Measurements from ENCODE around the gene BIRC2. TPM values are rescaled to one million over a fixed set of nuclear protein-coding genes. Genes with fewer than 3 reads are reported as not detected.
"Not testable (repeated sequence)": the region's sequence is repeated elsewhere in the genome, so short reads cannot be mapped to it uniquely, and the experiment has no call there.

Gene BIRC2
- total RNA-seq, 2 donors from 2014 or later = 41.4 to 47.0 TPM

DNA sequence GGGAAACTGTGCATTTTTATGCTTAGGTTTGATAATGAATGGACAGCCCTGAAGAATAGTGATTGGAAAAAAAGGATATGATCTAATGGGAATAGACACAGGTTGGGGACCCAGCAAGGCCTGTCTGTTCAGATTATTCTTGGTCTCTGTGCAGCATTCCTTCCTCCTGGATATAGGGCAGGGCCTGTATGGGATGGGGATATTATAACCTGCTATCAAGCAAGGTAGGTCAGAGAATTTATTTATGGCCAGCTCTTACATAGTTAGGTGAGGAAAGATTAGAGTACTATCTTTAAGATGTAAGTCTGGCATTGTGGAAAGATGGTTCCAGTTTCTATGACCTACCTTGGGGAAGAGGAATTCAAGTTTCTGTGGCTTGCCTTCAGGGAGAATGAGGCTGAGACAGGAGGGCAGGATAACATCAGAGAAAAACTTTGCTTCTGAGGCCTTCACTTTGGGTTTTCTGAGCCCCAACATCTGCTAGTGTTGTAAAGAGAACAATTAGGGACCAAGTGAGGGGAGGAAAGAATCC, 8.5 kb upstream of the BIRC2 start:
- Mint-ChIP-seq H3K36me3 (peaks cover 12% of the 10 kb centered on the region), H3K9me3 (no peaks in the 10 kb centered on the region), H3K4me1 (ENCODE audit: low read depth in 2 of 2) (peaks cover 5 to 10% of the 10 kb centered on the region in 2 donors), H3K4me3 (no peak overlapping the region), H3K27me3 (no peaks in the 10 kb centered on the region), H3K27ac (no peak overlapping the region)
- DNase-seq (ENCODE audit: low spot score) (no peak), ATAC-seq (no peak)

DNA sequence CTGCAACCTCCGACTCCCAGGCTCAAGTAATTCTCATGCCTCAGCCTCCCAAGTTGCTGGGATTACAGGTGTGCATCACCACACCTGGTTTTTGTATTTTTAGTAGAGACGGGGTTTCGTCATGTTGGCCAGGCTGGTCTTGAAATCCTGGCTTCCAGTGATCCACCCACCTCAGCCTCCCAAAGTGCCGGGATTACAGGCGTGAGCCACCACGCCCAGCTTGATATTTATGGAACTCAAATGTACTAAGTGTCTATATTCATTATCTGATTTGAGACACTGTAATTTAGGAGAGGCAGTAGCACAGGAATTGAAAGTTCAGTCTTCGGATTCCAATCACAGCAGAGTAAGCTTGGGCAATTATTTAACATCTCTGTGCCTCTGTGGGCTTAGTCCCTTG, 5.7 kb upstream of the BIRC2 start:
- H3K4me3 Mint-ChIP-seq; H3K27ac Mint-ChIP-seq; DNase-seq (ENCODE audit: low spot score); H3K27me3 Mint-ChIP-seq; ATAC-seq; H3K9me3 Mint-ChIP-seq; H3K36me3 Mint-ChIP-seq: not testable (repeated sequence)
- peaks cover 13 to 16% of the 10 kb centered on the region in 2 donors for H3K4me1 Mint-ChIP-seq (ENCODE audit: low read depth in 2 of 2)

DNA sequence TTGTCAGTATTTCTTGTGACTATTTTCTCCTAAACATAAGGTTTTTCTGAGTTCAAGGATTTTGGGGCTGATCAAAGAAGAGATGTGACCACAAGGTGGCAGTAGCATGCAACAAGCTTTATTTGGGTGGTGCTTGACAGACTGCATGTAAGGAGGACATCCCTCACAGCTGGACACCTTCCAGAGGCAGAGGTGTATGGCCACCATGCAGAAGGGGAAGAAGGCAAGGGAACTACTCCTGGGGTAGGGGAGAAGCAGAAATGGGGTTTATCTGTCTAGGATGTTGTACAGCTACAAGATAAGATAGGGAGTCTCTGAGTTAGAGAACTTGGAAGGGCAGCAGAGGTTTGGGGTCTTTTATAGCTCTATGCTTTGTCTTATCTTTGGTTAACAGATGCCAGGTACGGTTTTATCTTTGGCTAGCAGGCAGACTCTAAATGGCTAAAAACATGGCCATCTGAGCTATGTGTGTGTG, 5.1 kb upstream of the BIRC2 start:
- Mint-ChIP-seq H3K27ac (no peak overlapping the region), H3K36me3 (peaks cover 9% of the 10 kb centered on the region), H3K4me1 (ENCODE audit: low read depth in 2 of 2) (peaks cover 17 to 18% of the 10 kb centered on the region in 2 donors), H3K27me3 (no peaks in the 10 kb centered on the region), H3K4me3 (no peak overlapping the region), H3K9me3 (no peaks in the 10 kb centered on the region)
- DNase-seq (ENCODE audit: low spot score) = peak; percentile 74
- peak; percentile 59 to 73 for ATAC-seq

DNA sequence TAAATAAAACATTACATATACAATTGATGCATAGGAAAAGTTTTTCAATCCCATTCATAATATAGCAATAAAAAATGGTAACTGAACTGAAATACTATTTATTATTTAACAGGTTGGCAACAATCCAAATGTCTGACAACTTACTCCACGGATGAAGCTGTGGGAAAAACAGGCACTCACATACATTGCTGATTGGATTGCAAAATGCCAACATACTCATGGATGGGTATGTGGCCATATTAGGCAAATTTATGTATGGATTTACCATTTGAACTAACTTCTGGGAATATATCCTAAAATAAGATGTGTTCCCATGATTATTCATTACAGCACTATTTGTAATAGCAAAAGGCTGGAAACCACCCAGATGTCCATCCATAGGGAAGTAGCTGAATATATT, 3.2 kb upstream of the BIRC2 start:
- H3K27ac Mint-ChIP-seq = peak overlapping the region in 1 of 2 donors; percentile 13
- peaks cover 5% of the 10 kb centered on the region for H3K36me3 Mint-ChIP-seq
- H3K9me3 Mint-ChIP-seq = no peaks in the 10 kb centered on the region
- ATAC-seq (no peak), DNase-seq (ENCODE audit: low spot score) (no peak)
- no peaks in the 10 kb centered on the region for H3K27me3 Mint-ChIP-seq
- H3K4me3 Mint-ChIP-seq = no peak overlapping the region
- H3K4me1 Mint-ChIP-seq (ENCODE audit: low read depth in 2 of 2) = peaks cover 26 to 30% of the 10 kb centered on the region in 2 donors

DNA sequence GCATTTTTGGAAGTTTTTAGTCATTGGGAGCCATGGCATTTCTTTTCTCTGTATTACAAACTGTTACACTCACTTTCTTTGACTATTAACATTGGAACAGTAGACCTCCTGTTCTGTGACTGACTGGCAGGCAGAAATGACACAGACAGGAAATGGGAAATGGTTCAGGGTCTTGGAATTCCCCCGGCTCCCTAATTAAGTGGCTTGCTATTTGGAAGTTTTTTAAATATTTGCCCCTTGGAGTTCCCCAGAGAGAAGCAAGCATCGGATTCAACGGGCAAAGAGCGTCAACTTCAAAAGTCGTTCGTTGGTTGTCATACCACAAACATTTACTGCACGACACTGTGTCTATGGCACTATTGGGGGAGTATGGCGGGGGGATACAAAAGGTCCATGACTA, 1.1 kb upstream of the BIRC2 start:
- DNase-seq (ENCODE audit: low spot score) (no peak), ATAC-seq (no peak)
- H3K9me3 Mint-ChIP-seq = no peaks in the 10 kb centered on the region
- H3K27ac Mint-ChIP-seq = peak overlapping the region; percentile 88 to 99
- H3K27me3 Mint-ChIP-seq = no peaks in the 10 kb centered on the region
- peaks cover 13% of the 10 kb centered on the region for H3K36me3 Mint-ChIP-seq
- H3K4me3 Mint-ChIP-seq = peak overlapping the region; percentile 90
- H3K4me1 Mint-ChIP-seq (ENCODE audit: low read depth in 2 of 2) = peaks cover 33 to 34% of the 10 kb centered on the region in 2 donors

DNA sequence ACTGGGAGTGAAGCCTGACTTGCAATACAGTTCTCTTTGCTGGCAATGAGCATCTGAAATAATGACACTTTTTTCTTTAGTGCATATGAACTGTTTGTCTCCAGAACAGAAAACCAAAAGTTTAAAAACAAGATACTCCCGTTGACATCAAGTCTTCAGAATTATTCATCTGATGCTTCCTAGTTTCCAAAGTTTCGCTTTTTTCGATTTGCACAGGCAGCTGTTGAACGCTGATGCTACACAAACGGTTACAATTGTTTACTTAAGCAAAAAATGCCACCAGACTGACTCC, 612 bp upstream of the BIRC2 start:
- H3K36me3 Mint-ChIP-seq = peaks cover 13% of the 10 kb centered on the region
- H3K27me3 Mint-ChIP-seq = no peaks in the 10 kb centered on the region
- no peak for ATAC-seq

GRCh38 chr11:102347462-102348370, 702 bp downstream of the BIRC2 start:
- H3K4me1 Mint-ChIP-seq (ENCODE audit: low read depth in 2 of 2) = peaks cover 28 to 32% of the 10 kb centered on the region in 2 donors
- H3K27me3 Mint-ChIP-seq = no peaks in the 10 kb centered on the region
- DNase-seq (ENCODE audit: low spot score) (no peak), ATAC-seq (peak in 1 of 2 donors; percentile 0)
- peak overlapping the region; percentile 88 to 99 for H3K27ac Mint-ChIP-seq
- peak overlapping the region; percentile 90 for H3K4me3 Mint-ChIP-seq
- H3K36me3 Mint-ChIP-seq = peaks cover 18% of the 10 kb centered on the region
- H3K9me3 Mint-ChIP-seq = no peaks in the 10 kb centered on the region

More for the DNA sequence above, 612 bp upstream of the BIRC2 start:
- no peaks in the 10 kb centered on the region for H3K9me3 Mint-ChIP-seq
- peak overlapping the region; percentile 88 to 99 for H3K27ac Mint-ChIP-seq
- no peak for DNase-seq (ENCODE audit: low spot score)
- peaks cover 33 to 34% of the 10 kb centered on the region in 2 donors for H3K4me1 Mint-ChIP-seq (ENCODE audit: low read depth in 2 of 2)
- H3K4me3 Mint-ChIP-seq = peak overlapping the region; percentile 90

- Mint-ChIP-seq H3K27me3 (no peaks in the 10 kb centered on the region), H3K4me1 (ENCODE audit: low read depth in 2 of 2) (peaks cover 37 to 52% of the 10 kb centered on the region in 2 donors), H3K27ac (no peak overlapping the region), H3K36me3 (peaks cover 42% of the 10 kb centered on the region), H3K4me3 (no peak overlapping the region), H3K9me3 (no peaks in the 10 kb centered on the region)
- no peak for DNase-seq (ENCODE audit: low spot score)
- no peak for ATAC-seq
These were observed 10.1 kb downstream of the BIRC2 start for GRCh38 chr11:102357116-102357515.

DNA sequence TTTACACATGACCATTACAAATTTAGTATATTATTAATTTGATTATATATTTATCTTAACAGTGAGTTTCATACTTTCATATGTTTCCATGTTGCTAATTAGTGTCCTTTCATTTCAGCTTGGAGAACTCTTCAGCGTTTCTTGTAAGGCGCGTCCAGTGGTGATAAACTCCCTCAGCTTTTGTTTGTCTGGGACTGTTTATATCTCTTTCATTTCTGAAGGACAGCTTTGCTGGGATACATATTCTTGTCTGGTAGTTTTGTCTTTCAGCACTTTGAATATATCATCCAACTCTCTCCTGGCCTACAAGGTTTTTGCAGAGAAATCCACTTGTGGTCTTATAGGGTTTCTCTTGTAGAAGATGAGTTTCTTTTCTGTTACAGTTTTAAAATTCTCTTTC, 12.4 kb downstream of the BIRC2 start:
- Mint-ChIP-seq H3K36me3 (peaks cover 54% of the 10 kb centered on the region), H3K27me3 (no peaks in the 10 kb centered on the region), H3K4me1 (ENCODE audit: low read depth in 2 of 2) (peaks cover 34 to 52% of the 10 kb centered on the region in 2 donors), H3K4me3 (no peak overlapping the region), H3K9me3 (no peaks in the 10 kb centered on the region), H3K27ac (no peak overlapping the region)
- no peak for ATAC-seq
- DNase-seq (ENCODE audit: low spot score) = no peak

GRCh38 chr11:102360681-102361080, 13.7 kb downstream of the BIRC2 start:
- ATAC-seq (no peak), DNase-seq (ENCODE audit: low spot score) (no peak)
- no peaks in the 10 kb centered on the region for H3K9me3 Mint-ChIP-seq
- H3K4me1 Mint-ChIP-seq (ENCODE audit: low read depth in 2 of 2) = peaks cover 27 to 41% of the 10 kb centered on the region in 2 donors
- H3K4me3 Mint-ChIP-seq = no peak overlapping the region
- H3K27ac Mint-ChIP-seq = peak overlapping the region in 1 of 2 donors; percentile 42
- H3K36me3 Mint-ChIP-seq = peaks cover 55% of the 10 kb centered on the region
- no peaks in the 10 kb centered on the region for H3K27me3 Mint-ChIP-seq

GRCh38 chr11:102361086-102362031, 14.3 kb downstream of the BIRC2 start:
- H3K9me3 Mint-ChIP-seq = no peaks in the 10 kb centered on the region
- ATAC-seq = peak; percentile 52 to 55
- no peaks in the 10 kb centered on the region for H3K27me3 Mint-ChIP-seq
- H3K27ac Mint-ChIP-seq = peak overlapping the region in 1 of 2 donors; percentile 42
- peaks cover 27 to 41% of the 10 kb centered on the region in 2 donors for H3K4me1 Mint-ChIP-seq (ENCODE audit: low read depth in 2 of 2)
- DNase-seq (ENCODE audit: low spot score) = no peak
- no peak overlapping the region for H3K4me3 Mint-ChIP-seq
- peaks cover 61% of the 10 kb centered on the region for H3K36me3 Mint-ChIP-seq

DNA sequence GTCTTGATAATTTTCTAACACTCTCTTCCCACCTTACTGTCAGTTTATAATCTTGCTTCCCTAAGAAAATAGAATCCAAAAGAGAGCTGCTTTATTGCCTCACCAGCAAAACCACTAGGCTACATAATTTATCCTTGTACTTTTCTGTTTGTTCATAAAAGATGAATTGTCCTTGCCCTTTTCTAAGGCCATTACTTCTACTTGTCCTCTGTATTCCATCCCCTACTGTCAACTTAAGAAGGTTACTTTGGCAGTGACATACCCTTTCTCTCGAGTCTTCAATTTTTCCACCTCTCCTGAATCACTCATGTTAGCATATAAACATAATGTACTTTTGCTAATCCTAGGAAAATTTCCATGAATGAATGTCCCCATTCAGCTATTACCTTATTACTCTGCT, 18.0 kb downstream of the BIRC2 start:
- peaks cover 65% of the 10 kb centered on the region for H3K36me3 Mint-ChIP-seq
- no peaks in the 10 kb centered on the region for H3K27me3 Mint-ChIP-seq
- peaks cover 26 to 38% of the 10 kb centered on the region in 2 donors for H3K4me1 Mint-ChIP-seq (ENCODE audit: low read depth in 2 of 2)
- H3K9me3 Mint-ChIP-seq = no peaks in the 10 kb centered on the region
- H3K27ac Mint-ChIP-seq = no peak overlapping the region
- ATAC-seq = no peak
- H3K4me3 Mint-ChIP-seq = no peak overlapping the region
- no peak for DNase-seq (ENCODE audit: low spot score)

- H3K4me1 Mint-ChIP-seq (ENCODE audit: low read depth in 2 of 2) = peaks cover 15 to 24% of the 10 kb centered on the region in 2 donors
- no peak for DNase-seq (ENCODE audit: low spot score)
- H3K27ac Mint-ChIP-seq = peak overlapping the region in 1 of 2 donors; percentile 8
- H3K4me3 Mint-ChIP-seq = no peak overlapping the region
- H3K9me3 Mint-ChIP-seq = no peaks in the 10 kb centered on the region
- no peak for ATAC-seq
- H3K36me3 Mint-ChIP-seq = peaks cover 59% of the 10 kb centered on the region
- H3K27me3 Mint-ChIP-seq = no peaks in the 10 kb centered on the region
These were observed 20.4 kb downstream of the BIRC2 start for GRCh38 chr11:102367364-102367763.

All from natural killer cell treated with Interleukin-12 subunit alpha and Interleukin-12 subunit beta and Interleukin-15 and Interleukin-18, amount 100 ng/mL, for 72 hours (primary cell).